ENCODE measurements around the gene OSBPL6.
A peak's percentile ranks its signal among the peaks of the same experiment; 100 is the strongest.
"Not testable (repeated sequence)": the region's sequence is repeated elsewhere in the genome, so short reads cannot be mapped to it uniquely, and the experiment has no call there.

Gene OSBPL6

GRCh38 chr2:178367344-178367743, 173.0 kb downstream of the OSBPL6 start:
- no peak for DNase-seq

GRCh38 chr2:178374865-178375264, 180.6 kb downstream of the OSBPL6 start:
- DNase-seq, result no peak

- DNase-seq, result no peak
These were observed 182.7 kb downstream of the OSBPL6 start for GRCh38 chr2:178377046-178377445.

- DNase-seq, result no peak
These were observed 185.1 kb downstream of the OSBPL6 start for GRCh38 chr2:178379162-178380004.

GRCh38 chr2:178380763-178381162, 186.5 kb downstream of the OSBPL6 start:
- no peak for DNase-seq

- DNase-seq, result no peak
These were observed 189.4 kb downstream of the OSBPL6 start for GRCh38 chr2:178383718-178384117.

GRCh38 chr2:178385595-178386148, 191.4 kb downstream of the OSBPL6 start:
- no peak for DNase-seq

GRCh38 chr2:178386986-178387597, 192.8 kb downstream of the OSBPL6 start:
- DNase-seq, result no peak

GRCh38 chr2:178388287-178388686, 194.0 kb downstream of the OSBPL6 start:
- DNase-seq, result no peak

GRCh38 chr2:178391701-178392100, 197.4 kb downstream of the OSBPL6 start:
- DNase-seq, result no peak

GRCh38 chr2:178392215-178392614, 197.9 kb downstream of the OSBPL6 start:
- no peak for DNase-seq

- no peak for DNase-seq
These were observed 200.5 kb downstream of the OSBPL6 start for GRCh38 chr2:178394859-178395258.

GRCh38 chr2:178395295-178395694, 201.0 kb downstream of the OSBPL6 start:
- no peak for DNase-seq

- DNase-seq, result no peak
These were observed 201.7 kb downstream of the OSBPL6 start for GRCh38 chr2:178395941-178396570.

GRCh38 chr2:178397002-178397605, 202.8 kb downstream of the OSBPL6 start:
- peak; percentile 56 for DNase-seq

GRCh38 chr2:178401994-178402437, 207.7 kb downstream of the OSBPL6 start:
- no peak for DNase-seq

- no peak for DNase-seq
These were observed 209.5 kb downstream of the OSBPL6 start for GRCh38 chr2:178403671-178404306.

- peak; percentile 29 for DNase-seq
These were observed 210.1 kb downstream of the OSBPL6 start for GRCh38 chr2:178404368-178404767.

GRCh38 chr2:178409261-178409660, 214.9 kb downstream of the OSBPL6 start:
- no peak for DNase-seq

GRCh38 chr2:178412047-178412446, 217.7 kb downstream of the OSBPL6 start:
- DNase-seq, result peak; percentile 65

- not testable (repeated sequence) for DNase-seq
These were observed 218.1 kb downstream of the OSBPL6 start for GRCh38 chr2:178412453-178412852.

- peak; percentile 82 for DNase-seq
These were observed 219.4 kb downstream of the OSBPL6 start for GRCh38 chr2:178413472-178414265.
